Measurements from ENCODE around the gene LRCH1.

DNA sequence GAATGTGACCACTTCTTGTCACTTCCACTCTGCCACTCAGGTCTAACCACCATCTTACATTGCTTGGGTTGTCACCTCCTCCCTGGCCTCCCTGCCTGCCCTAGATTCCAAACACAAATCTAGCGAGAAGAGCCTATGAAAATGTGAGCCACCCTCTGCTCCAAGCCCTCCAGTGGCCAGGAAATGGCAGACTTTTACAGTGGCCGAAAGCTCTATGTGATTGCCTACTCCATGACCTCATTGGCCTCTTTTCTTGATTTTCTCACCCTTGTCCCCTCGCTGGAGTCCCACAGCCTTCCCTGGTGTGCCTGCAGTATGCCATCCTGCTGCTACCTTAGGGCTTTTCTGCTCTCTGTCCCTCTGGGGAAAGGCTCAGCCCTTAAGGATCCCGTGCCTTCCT lies 84.2 kb downstream of the LRCH1 start:
- TF ChIP-seq CTCF (IDR thresholded peaks at IDR 0.05) (no peak), EZH2 (IDR thresholded peaks at IDR 0.05) (no peak)
